ENCODE data around the gene RIN2. TPM values are rescaled to one million over a fixed set of nuclear protein-coding genes. Genes with fewer than 3 reads are reported as not detected.

RIN2 gene
- total and polyA plus RNA-seq, 4 donors, result 3.4 to 16.6 (median 6.3) TPM

DNA sequence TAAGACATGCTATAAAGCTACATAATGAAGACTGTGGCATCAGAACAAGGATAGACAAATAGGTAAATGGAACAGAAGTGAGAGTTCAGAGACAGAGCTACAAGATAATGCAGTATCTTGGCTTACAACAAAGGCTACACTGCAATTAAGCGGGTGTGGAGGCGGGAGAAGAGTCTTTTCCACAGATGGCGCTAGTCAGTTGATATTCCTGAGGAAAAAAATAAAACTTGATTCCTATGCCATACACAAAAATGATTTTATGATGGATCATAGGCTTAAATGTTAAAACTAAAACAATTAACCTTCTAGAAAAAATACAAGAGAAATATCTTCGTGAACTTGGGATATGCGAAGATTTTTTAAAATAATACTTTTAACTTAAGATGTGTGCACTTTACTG is 31.0 kb downstream of the RIN2 start:
- Histone ChIP-seq H3K9ac (ENCODE audit: low read depth in 1 of 2, low read length in 2 of 2) (no peak overlapping the region), H3K27ac (ENCODE audit: low read depth in 1 of 2, low read length in 2 of 2) (no peak overlapping the region), H3K4me3 (ENCODE audit: low read depth in 1 of 3, low read length in 3 of 3) (no peak overlapping the region), H3K9me3 (ENCODE audit: control insufficient read depth in 4 of 4, low read length in 3 of 4) (no peaks in the 10 kb centered on the region), H3K36me3 (ENCODE audit: control insufficient read depth in 4 of 4, insufficient read depth in 3 of 4, low read depth in 1 of 4, low read length in 3 of 4) (no peaks in the 10 kb centered on the region), H3K4me1 (ENCODE audit: control insufficient read depth in 4 of 4, insufficient read depth in 4 of 4, low read length in 3 of 4) (peaks cover 0 to 6% (median 2%) of the 10 kb centered on the region in 4 donors), H3K27me3 (ENCODE audit: control insufficient read depth in 4 of 4, insufficient read depth in 4 of 4, low read length in 3 of 4) (no peaks in the 10 kb centered on the region)
- 97% methylated on average over 5 of the region's 5 CpGs for WGBS
- TF ChIP-seq, protein P1, sequence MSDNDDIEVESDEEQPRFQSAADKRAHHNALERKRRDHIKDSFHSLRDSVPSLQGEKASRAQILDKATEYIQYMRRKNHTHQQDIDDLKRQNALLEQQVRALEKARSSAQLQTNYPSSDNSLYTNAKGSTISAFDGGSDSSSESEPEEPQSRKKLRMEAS (IDR thresholded peaks at IDR 0.05), result no peak
- TF ChIP-seq TAF1 (conservative IDR thresholded peaks at IDR 0.05) (no peak), SP1 (IDR thresholded peaks at IDR 0.05) (no peak), NR2F2 (IDR thresholded peaks at IDR 0.05) (no peak), GABPA (IDR thresholded peaks at IDR 0.05 in 1 of 2, conservative IDR thresholded peaks at IDR 0.05 in 1 of 2) (no peak), FOXA2 (IDR thresholded peaks at IDR 0.05) (no peak), EGR1 (IDR thresholded peaks at IDR 0.05; ENCODE audit: low read depth in 2 of 2) (no peak)
- TF ChIP-seq, protein P2, sequence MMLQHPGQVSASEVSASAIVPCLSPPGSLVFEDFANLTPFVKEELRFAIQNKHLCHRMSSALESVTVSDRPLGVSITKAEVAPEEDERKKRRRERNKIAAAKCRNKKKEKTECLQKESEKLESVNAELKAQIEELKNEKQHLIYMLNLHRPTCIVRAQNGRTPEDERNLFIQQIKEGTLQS (IDR thresholded peaks at IDR 0.05), result no peak
- TF ChIP-seq, protein P3, sequence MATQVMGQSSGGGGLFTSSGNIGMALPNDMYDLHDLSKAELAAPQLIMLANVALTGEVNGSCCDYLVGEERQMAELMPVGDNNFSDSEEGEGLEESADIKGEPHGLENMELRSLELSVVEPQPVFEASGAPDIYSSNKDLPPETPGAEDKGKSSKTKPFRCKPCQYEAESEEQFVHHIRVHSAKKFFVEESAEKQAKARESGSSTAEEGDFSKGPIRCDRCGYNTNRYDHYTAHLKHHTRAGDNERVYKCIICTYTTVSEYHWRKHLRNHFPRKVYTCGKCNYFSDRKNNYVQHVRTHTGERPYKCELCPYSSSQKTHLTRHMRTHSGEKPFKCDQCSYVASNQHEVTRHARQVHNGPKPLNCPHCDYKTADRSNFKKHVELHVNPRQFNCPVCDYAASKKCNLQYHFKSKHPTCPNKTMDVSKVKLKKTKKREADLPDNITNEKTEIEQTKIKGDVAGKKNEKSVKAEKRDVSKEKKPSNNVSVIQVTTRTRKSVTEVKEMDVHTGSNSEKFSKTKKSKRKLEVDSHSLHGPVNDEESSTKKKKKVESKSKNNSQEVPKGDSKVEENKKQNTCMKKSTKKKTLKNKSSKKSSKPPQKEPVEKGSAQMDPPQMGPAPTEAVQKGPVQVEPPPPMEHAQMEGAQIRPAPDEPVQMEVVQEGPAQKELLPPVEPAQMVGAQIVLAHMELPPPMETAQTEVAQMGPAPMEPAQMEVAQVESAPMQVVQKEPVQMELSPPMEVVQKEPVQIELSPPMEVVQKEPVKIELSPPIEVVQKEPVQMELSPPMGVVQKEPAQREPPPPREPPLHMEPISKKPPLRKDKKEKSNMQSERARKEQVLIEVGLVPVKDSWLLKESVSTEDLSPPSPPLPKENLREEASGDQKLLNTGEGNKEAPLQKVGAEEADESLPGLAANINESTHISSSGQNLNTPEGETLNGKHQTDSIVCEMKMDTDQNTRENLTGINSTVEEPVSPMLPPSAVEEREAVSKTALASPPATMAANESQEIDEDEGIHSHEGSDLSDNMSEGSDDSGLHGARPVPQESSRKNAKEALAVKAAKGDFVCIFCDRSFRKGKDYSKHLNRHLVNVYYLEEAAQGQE (IDR thresholded peaks at IDR 0.05), result no peak
- DNase-seq (ENCODE audit: low spot score), result no peak

DNA sequence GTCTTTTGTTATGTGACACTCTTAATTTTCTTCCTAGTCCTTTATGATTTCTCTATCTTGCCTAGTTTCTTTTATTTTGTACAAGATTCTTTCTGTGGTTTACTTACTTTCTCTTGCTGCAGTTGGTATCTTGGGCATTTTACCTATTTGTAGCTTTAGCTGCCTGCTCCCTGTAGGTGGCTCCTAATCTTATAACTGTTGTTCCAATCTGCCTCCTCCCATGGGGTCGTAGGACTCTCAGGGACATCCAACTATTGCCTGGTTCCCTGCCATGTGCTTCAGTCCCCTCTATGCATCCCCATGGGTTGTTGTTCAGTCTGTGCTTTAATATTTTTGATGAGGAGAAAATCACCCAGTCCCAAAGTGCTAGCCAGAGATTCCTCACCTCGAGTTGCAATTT is 31.4 kb downstream of the RIN2 start:
- H3K4me1 ChIP-seq (ENCODE audit: control insufficient read depth in 4 of 4, insufficient read depth in 4 of 4, low read length in 3 of 4), result peaks cover 0 to 6% (median 2%) of the 10 kb centered on the region in 4 donors
- no peaks in the 10 kb centered on the region for H3K36me3 ChIP-seq (ENCODE audit: control insufficient read depth in 4 of 4, insufficient read depth in 3 of 4, low read depth in 1 of 4, low read length in 3 of 4)
- H3K27ac ChIP-seq (ENCODE audit: low read depth in 1 of 2, low read length in 2 of 2), result no peak overlapping the region
- H3K27me3 ChIP-seq (ENCODE audit: control insufficient read depth in 4 of 4, insufficient read depth in 4 of 4, low read length in 3 of 4), result no peaks in the 10 kb centered on the region
- no peak overlapping the region for H3K4me3 ChIP-seq (ENCODE audit: low read depth in 1 of 3, low read length in 3 of 3)
- H3K9ac ChIP-seq (ENCODE audit: low read depth in 1 of 2, low read length in 2 of 2), result no peak overlapping the region
- WGBS, result 78% methylated on average over 2 of the region's 2 CpGs
- no peaks in the 10 kb centered on the region for H3K9me3 ChIP-seq (ENCODE audit: control insufficient read depth in 4 of 4, low read length in 3 of 4)
- no peak for DNase-seq (ENCODE audit: low spot score)
- no peak for TF ChIP-seq HNF4A (conservative IDR thresholded peaks at IDR 0.05)
- peak in 1 of 2 donors; percentile 12 for TF ChIP-seq RAD21 (IDR thresholded peaks at IDR 0.05)
- TF ChIP-seq, protein P2 (IDR thresholded peaks at IDR 0.05), result no peak
- no peak for TF ChIP-seq RXRA (IDR thresholded peaks at IDR 0.05)
- no peak for TF ChIP-seq GABPA (IDR thresholded peaks at IDR 0.05 in 1 of 2, conservative IDR thresholded peaks at IDR 0.05 in 1 of 2)

DNA sequence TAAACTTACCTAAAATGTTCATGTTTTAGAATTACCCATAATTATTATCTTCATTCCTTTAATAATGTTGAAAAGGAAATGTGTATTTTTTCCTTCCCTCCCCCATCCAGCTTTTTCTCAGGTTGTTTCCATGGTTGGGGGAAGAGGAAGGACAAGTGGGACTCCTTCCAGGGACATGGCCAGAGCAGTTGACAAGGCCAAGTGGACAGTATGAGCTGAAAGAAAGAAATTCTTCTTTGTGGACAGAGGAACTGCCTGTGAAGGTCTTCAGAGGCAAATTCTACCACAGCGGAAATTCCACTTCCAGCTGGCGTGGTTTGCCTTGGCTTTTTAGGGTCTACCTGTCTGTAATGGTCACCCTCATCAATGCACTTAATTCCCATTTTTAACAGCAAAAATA is 33.8 kb downstream of the RIN2 start:
- Histone ChIP-seq H3K4me1 (ENCODE audit: control insufficient read depth in 4 of 4, insufficient read depth in 4 of 4, low read length in 3 of 4) (peaks cover 0 to 1% (median 0%) of the 10 kb centered on the region in 4 donors), H3K4me3 (ENCODE audit: low read depth in 1 of 3, low read length in 3 of 3) (no peak overlapping the region), H3K27me3 (ENCODE audit: control insufficient read depth in 4 of 4, insufficient read depth in 4 of 4, low read length in 3 of 4) (no peaks in the 10 kb centered on the region), H3K36me3 (ENCODE audit: control insufficient read depth in 4 of 4, insufficient read depth in 3 of 4, low read depth in 1 of 4, low read length in 3 of 4) (no peaks in the 10 kb centered on the region), H3K27ac (ENCODE audit: low read depth in 1 of 2, low read length in 2 of 2) (no peak overlapping the region), H3K9ac (ENCODE audit: low read depth in 1 of 2, low read length in 2 of 2) (no peak overlapping the region), H3K9me3 (ENCODE audit: control insufficient read depth in 4 of 4, low read length in 3 of 4) (no peaks in the 10 kb centered on the region)
- WGBS, result 96% methylated on average over 2 of the region's 2 CpGs
- DNase-seq (ENCODE audit: low spot score), result no peak
- TF ChIP-seq, protein P1 (IDR thresholded peaks at IDR 0.05), result no peak
- no peak for TF ChIP-seq HNF4G (IDR thresholded peaks at IDR 0.05)
- TF ChIP-seq, protein P4, sequence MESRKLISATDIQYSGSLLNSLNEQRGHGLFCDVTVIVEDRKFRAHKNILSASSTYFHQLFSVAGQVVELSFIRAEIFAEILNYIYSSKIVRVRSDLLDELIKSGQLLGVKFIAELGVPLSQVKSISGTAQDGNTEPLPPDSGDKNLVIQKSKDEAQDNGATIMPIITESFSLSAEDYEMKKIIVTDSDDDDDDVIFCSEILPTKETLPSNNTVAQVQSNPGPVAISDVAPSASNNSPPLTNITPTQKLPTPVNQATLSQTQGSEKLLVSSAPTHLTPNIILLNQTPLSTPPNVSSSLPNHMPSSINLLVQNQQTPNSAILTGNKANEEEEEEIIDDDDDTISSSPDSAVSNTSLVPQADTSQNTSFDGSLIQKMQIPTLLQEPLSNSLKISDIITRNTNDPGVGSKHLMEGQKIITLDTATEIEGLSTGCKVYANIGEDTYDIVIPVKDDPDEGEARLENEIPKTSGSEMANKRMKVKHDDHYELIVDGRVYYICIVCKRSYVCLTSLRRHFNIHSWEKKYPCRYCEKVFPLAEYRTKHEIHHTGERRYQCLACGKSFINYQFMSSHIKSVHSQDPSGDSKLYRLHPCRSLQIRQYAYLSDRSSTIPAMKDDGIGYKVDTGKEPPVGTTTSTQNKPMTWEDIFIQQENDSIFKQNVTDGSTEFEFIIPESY (IDR thresholded peaks at IDR 0.05), result no peak
- no peak for TF ChIP-seq JUND (IDR thresholded peaks at IDR 0.05)
- no peak for TF ChIP-seq HNF4A (conservative IDR thresholded peaks at IDR 0.05)
- TF ChIP-seq, protein P3 (IDR thresholded peaks at IDR 0.05), result no peak
- TF ChIP-seq TAF1 (conservative IDR thresholded peaks at IDR 0.05), result no peak
- TF ChIP-seq RXRA (IDR thresholded peaks at IDR 0.05), result no peak
- TF ChIP-seq FOXA2 (IDR thresholded peaks at IDR 0.05), result no peak
- TF ChIP-seq NR2F2 (IDR thresholded peaks at IDR 0.05), result no peak
- TF ChIP-seq SP1 (IDR thresholded peaks at IDR 0.05), result no peak
- TF ChIP-seq YY1 (IDR thresholded peaks at IDR 0.05), result no peak
- no peak for TF ChIP-seq EGR1 (IDR thresholded peaks at IDR 0.05; ENCODE audit: low read depth in 2 of 2)
- no peak for TF ChIP-seq GABPA (IDR thresholded peaks at IDR 0.05 in 1 of 2, conservative IDR thresholded peaks at IDR 0.05 in 1 of 2)
- no peak for TF ChIP-seq RAD21 (IDR thresholded peaks at IDR 0.05)

All from liver (tissue), 9 donors.